ENCODE measurements around the gene CACNA2D2. TPM values are rescaled to one million over a fixed set of nuclear protein-coding genes. Genes with fewer than 3 reads are reported as not detected.

The CACNA2D2 gene
- total RNA-seq, 1 experiment from 2014 or later, result not detected

- intact Hi-C loops (cut with micrococcal nuclease; ENCODE audit: unreplicated experiment), result no loop called here
- no peaks in the 10 kb centered on the region for H3K9me2 ChIP-seq (ENCODE audit: insufficient read depth)
- peak within 1 kb of the TSS; percentile 94 for H3K4me2 ChIP-seq
- H3K27me3 ChIP-seq (ENCODE audit: insufficient read depth, low read depth), result no peaks in the 10 kb centered on the region
- peaks cover 3% of the 10 kb centered on the region; the same call in 1 of the 2 replicates for H3K4me1 ChIP-seq (replicated peaks; ENCODE audit: insufficient read depth)
- H3K36me3 ChIP-seq (ENCODE audit: low read depth), result no peaks in the 10 kb centered on the region
- ChIA-PET POLR2A (ENCODE audit: unreplicated experiment) (interaction anchor here (0.6 to 1.0 kb wide), 2 partner anchors 18 to 29 kb away, joined by 4 to 6 read pairs; partner anchors contain the start of genes HYAL3 and NAA80), CTCF (interaction anchor here (0.6 to 1.0 kb wide), 5 partner anchors 11 to 422 kb away, joined by 3 to 6 read pairs (median 3); partner anchors contain the start of genes HYAL3 and NAA80)
- peak within 1 kb of the TSS; percentile 86 for H2AFZ ChIP-seq
- no peak within 1 kb of the TSS for H3K27ac ChIP-seq
- peak within 1 kb of the TSS; percentile 90 for H3K4me3 ChIP-seq
- H3F3A ChIP-seq (ENCODE audit: insufficient read depth, low read depth), result peaks cover 21% of the 10 kb centered on the region
- peaks cover 20% of the 10 kb centered on the region for H3K79me2 ChIP-seq (ENCODE audit: low read depth)
- TF ChIP-seq EZH2 (IDR thresholded peaks at IDR 0.05; ENCODE audit: low read depth), result no peak
- TF ChIP-seq, protein P1, sequence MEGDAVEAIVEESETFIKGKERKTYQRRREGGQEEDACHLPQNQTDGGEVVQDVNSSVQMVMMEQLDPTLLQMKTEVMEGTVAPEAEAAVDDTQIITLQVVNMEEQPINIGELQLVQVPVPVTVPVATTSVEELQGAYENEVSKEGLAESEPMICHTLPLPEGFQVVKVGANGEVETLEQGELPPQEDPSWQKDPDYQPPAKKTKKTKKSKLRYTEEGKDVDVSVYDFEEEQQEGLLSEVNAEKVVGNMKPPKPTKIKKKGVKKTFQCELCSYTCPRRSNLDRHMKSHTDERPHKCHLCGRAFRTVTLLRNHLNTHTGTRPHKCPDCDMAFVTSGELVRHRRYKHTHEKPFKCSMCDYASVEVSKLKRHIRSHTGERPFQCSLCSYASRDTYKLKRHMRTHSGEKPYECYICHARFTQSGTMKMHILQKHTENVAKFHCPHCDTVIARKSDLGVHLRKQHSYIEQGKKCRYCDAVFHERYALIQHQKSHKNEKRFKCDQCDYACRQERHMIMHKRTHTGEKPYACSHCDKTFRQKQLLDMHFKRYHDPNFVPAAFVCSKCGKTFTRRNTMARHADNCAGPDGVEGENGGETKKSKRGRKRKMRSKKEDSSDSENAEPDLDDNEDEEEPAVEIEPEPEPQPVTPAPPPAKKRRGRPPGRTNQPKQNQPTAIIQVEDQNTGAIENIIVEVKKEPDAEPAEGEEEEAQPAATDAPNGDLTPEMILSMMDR (conservative IDR thresholded peaks at IDR 0.05), result no peak
- DNase-seq, result peak; percentile 93 to 94
- no peaks in the 10 kb centered on the region for H3K9me3 ChIP-seq (ENCODE audit: insufficient read depth, low read depth)
- TSS peak; percentile 92 for BruUV-seq (replicated peaks)
- H4K20me1 ChIP-seq (ENCODE audit: insufficient read depth), result no peaks in the 10 kb centered on the region; the same call in 1 of the 2 replicates
Measured at GRCh38 chr3:50327943-50328691, 175.3 kb downstream of the CACNA2D2 start, which contains the start of gene TUSC2. Gene TUSC2, minus strand, starts transcription at chr3:50328223. Its CDS starts 124 bp downstream, at chr3:50328099.

DNA sequence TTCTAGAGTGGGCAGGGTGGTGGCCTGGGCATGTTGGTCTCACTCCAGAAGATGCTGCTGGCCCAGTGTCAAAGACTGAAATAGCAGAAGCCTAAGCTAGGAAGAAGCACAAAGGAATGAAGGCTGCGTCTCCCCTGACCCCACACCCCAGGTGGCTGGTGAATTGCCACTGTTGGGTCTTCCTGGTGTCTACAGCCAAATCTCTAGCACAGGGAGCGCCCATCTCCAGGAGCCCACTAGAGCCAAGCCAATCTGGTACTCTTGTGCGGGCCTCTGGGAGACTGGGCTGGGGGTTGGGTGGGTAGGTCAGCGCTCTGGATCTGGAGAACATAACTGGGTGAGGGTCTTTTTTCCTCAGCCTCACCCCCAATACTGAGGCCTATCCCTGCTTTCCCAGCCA, 176.3 kb downstream of the CACNA2D2 start:
- H3K4me1 ChIP-seq (replicated peaks; ENCODE audit: insufficient read depth), result peaks cover 3% of the 10 kb centered on the region; the same call in 1 of the 2 replicates
- no peak overlapping the region for H2AFZ ChIP-seq
- H3K27ac ChIP-seq, result no peak overlapping the region
- no peaks in the 10 kb centered on the region for H3K9me2 ChIP-seq (ENCODE audit: insufficient read depth)
- DNase-seq, result no peak
- H3K79me2 ChIP-seq (ENCODE audit: low read depth), result peaks cover 17% of the 10 kb centered on the region
- H3F3A ChIP-seq (ENCODE audit: insufficient read depth, low read depth), result peaks cover 21% of the 10 kb centered on the region
- no peaks in the 10 kb centered on the region; the same call in 1 of the 2 replicates for H4K20me1 ChIP-seq (ENCODE audit: insufficient read depth)
- H3K36me3 ChIP-seq (ENCODE audit: low read depth), result no peaks in the 10 kb centered on the region
- TF ChIP-seq, protein P1 (conservative IDR thresholded peaks at IDR 0.05), result no peak
- TF ChIP-seq EZH2 (IDR thresholded peaks at IDR 0.05; ENCODE audit: low read depth), result no peak
- intact Hi-C loops (cut with micrococcal nuclease; ENCODE audit: unreplicated experiment), result no loop called here
- POLR2A ChIA-PET (ENCODE audit: unreplicated experiment), result no interaction called here
- peak overlapping the region; percentile 90 for H3K4me3 ChIP-seq
- BruUV-seq (replicated peaks), result TSS peak; percentile 28
- CTCF ChIA-PET, result no interaction called here
- no peaks in the 10 kb centered on the region for H3K9me3 ChIP-seq (ENCODE audit: insufficient read depth, low read depth)
- H3K27me3 ChIP-seq (ENCODE audit: insufficient read depth, low read depth), result no peaks in the 10 kb centered on the region
- peak overlapping the region; percentile 94 for H3K4me2 ChIP-seq

- Histone ChIP-seq H3K4me3 (no peak overlapping the region), H3K79me2 (ENCODE audit: low read depth) (peaks cover 17% of the 10 kb centered on the region), H4K20me1 (ENCODE audit: insufficient read depth) (no peaks in the 10 kb centered on the region; the same call in 1 of the 2 replicates), H3K36me3 (ENCODE audit: low read depth) (no peaks in the 10 kb centered on the region), H3K27me3 (ENCODE audit: insufficient read depth, low read depth) (no peaks in the 10 kb centered on the region), H3K4me2 (no peak overlapping the region), H3K9me3 (ENCODE audit: insufficient read depth, low read depth) (no peaks in the 10 kb centered on the region), H3F3A (ENCODE audit: insufficient read depth, low read depth) (peaks cover 21% of the 10 kb centered on the region), H3K4me1 (replicated peaks; ENCODE audit: insufficient read depth) (peaks cover 3% of the 10 kb centered on the region; the same call in 1 of the 2 replicates), H3K27ac (no peak overlapping the region), H3K9me2 (ENCODE audit: insufficient read depth) (no peaks in the 10 kb centered on the region), H2AFZ (no peak overlapping the region)
- TF ChIP-seq, protein P1 (conservative IDR thresholded peaks at IDR 0.05), result no peak
- no peak for TF ChIP-seq EZH2 (IDR thresholded peaks at IDR 0.05; ENCODE audit: low read depth)
- intact Hi-C loops (cut with micrococcal nuclease; ENCODE audit: unreplicated experiment), result no loop called here
- ChIA-PET POLR2A (ENCODE audit: unreplicated experiment) (no interaction called here), CTCF (no interaction called here)
- no TSS peak for BruUV-seq (replicated peaks)
- DNase-seq, result no peak
Measured at GRCh38 chr3:50326182-50326541, 177.3 kb downstream of the CACNA2D2 start.

Measured in PC-9 (cell line).